Neural progenitor cell (in vitro differentiated cells): ENCODE results near the gene FBRS.

Experiments
- EZH2phosphoT487 ChIP-seq: fragments of 200-600 bp; sonication (generic); IDR thresholded peaks from 2 replicates; pipeline ENCODE4 v1.6.1; 2017; ENCODE audit warnings: antibody characterized with exemption
- TF ChIP-seq, protein P1 (sequence below): fragments of 200-600 bp; sonication (generic); IDR thresholded peaks from 2 replicates; pipeline ENCODE4 v1.5.1; 2017; ENCODE audit warnings: antibody characterized with exemption, mild to moderate bottlenecking

DNA sequence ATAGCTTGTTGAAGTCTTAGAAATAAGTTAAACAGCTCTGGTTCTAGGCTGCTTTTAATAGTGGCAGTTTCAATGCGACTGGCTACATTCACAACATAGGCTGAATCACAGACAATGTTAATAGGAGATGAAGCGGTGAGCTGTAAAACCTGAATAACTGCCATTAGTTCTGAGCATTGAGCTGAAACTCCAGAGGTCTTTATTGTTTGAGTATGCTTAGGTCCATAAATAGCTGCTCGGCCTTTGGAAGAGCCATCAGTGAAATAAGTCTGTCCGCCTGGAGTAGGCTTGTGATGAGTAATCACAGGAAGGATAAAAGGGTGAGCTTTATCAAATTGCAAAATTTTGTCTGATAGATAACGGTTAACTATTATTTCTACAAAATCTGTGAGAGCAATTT, 38.6 kb upstream of the FBRS start:
- TF ChIP-seq, protein P1, sequence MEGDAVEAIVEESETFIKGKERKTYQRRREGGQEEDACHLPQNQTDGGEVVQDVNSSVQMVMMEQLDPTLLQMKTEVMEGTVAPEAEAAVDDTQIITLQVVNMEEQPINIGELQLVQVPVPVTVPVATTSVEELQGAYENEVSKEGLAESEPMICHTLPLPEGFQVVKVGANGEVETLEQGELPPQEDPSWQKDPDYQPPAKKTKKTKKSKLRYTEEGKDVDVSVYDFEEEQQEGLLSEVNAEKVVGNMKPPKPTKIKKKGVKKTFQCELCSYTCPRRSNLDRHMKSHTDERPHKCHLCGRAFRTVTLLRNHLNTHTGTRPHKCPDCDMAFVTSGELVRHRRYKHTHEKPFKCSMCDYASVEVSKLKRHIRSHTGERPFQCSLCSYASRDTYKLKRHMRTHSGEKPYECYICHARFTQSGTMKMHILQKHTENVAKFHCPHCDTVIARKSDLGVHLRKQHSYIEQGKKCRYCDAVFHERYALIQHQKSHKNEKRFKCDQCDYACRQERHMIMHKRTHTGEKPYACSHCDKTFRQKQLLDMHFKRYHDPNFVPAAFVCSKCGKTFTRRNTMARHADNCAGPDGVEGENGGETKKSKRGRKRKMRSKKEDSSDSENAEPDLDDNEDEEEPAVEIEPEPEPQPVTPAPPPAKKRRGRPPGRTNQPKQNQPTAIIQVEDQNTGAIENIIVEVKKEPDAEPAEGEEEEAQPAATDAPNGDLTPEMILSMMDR, result no peak
- TF ChIP-seq EZH2phosphoT487, result no peak
